Transverse colon (tissue), 4 donors: ENCODE measurements around the gene ROCK2.

Experiments
- CTCF ChIP-seq, 5 experiments: fragments of 200-600 bp in 3 of 5; fragments of 450-650 bp in 2 of 5; sonication (generic) in 3 of 5; IDR thresholded peaks; 1 replicate in 2 of 5; 2 replicates in 3 of 5; pipeline ENCODE4 v1.5.1; 2016 to 2017; ENCODE audit warnings: antibody characterized with exemption in 5 of 5, inconsistent platforms in 3 of 5, mild to moderate bottlenecking in 2 of 5, moderate library complexity in 1 of 5
- POLR2AphosphoS5 ChIP-seq, 3 donors: sonication (generic); formaldehyde crosslinking; IDR thresholded peaks; one replicate each; pipeline ENCODE4 v1.6.1; 2016; ENCODE audit warnings: antibody characterized with exemption in 3 of 3

DNA sequence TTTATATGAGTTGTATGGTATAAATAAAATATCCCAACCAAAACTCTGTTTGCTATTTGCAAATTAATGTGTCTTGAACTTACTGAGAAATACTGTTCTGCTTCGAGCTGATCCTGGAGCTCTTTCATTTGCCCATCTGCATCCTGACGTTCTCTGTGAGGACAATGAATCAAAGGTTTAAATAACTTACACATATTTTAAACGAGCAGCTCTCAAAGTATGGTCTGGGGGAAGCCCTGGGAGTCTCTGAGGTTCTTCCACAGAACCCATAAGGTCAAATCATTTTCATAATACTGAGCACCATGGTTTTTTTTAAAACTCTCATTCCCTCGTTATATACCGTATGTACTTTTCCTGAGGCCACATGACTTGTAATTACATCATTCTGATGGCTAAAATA is 142.5 kb downstream of the ROCK2 start:
- TF ChIP-seq CTCF (IDR thresholded peaks at IDR 0.05) (no peak), POLR2AphosphoS5 (IDR thresholded peaks at IDR 0.05) (no peak)
